BLaER1 (cell line): Measurements from ENCODE around the gene SNRNP27.
"Not testable (repeated sequence)": the region's sequence is repeated elsewhere in the genome, so short reads cannot be mapped to it uniquely, and the experiment has no call there.

Experiments used
- H3K27ac ChIP-seq: shearing (Covaris generic); formaldehyde crosslinking; 2 replicates; pipeline ENCODE4 v1.8.1; 2022
- H3K27me3 ChIP-seq: shearing (Covaris generic); formaldehyde crosslinking; 2 replicates; pipeline ENCODE4 v1.8.1; 2022
- H3K36me3 ChIP-seq: shearing (Covaris generic); formaldehyde crosslinking; 2 replicates; pipeline ENCODE4 v1.8.1; 2022
- H3K4me1 ChIP-seq: shearing (Covaris generic); formaldehyde crosslinking; 2 replicates; pipeline ENCODE4 v1.8.1; 2022
- H3K4me2 ChIP-seq: shearing (Covaris generic); formaldehyde crosslinking; 2 replicates; pipeline ENCODE4 v1.8.1; 2022
- H3K4me3 ChIP-seq: shearing (Covaris generic); formaldehyde crosslinking; 2 replicates; pipeline ENCODE4 v1.8.1; 2022
- H3K9ac ChIP-seq: shearing (Covaris generic); formaldehyde crosslinking; 2 replicates; pipeline ENCODE4 v1.8.1; 2022
- H3K9me3 ChIP-seq: shearing (Covaris generic); formaldehyde crosslinking; 2 replicates; pipeline ENCODE4 v1.8.1; 2022
- H4K20me1 ChIP-seq: shearing (Covaris generic); formaldehyde crosslinking; 2 replicates; pipeline ENCODE4 v1.8.1; 2022
- Cebpa-rat ChIP-seq: shearing (Covaris generic); IDR thresholded peaks from 2 replicates; pipeline ENCODE4 v1.8.1; 2022

Gene SNRNP27

DNA sequence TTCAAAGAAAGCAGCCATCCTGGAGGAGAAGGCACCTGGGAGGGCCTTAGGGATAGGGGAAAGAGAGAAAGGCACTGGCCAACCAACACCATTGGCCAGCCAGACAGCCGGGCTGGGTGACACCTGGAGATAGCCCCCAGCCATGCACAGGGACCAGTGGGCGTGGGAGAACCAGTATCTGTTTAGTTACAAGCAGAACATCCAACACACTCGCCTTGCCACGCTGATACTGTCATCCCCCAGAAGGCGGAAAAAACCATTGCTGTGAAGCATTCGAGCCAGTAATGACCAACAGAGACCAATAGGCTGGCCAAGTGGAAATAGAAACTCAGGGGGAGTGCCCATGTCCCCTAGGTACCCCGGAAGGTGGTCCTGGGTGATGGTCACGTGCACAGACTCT, 52.2 kb downstream of the SNRNP27 start:
- peaks cover 11% of the 10 kb centered on the region; the same call in 1 of the 2 replicates for H3K36me3 ChIP-seq
- H3K27ac ChIP-seq = peak overlapping the region; percentile 43; the same call in 1 of the 2 replicates
- H3K4me2 ChIP-seq = peak overlapping the region; percentile 57
- TF ChIP-seq Cebpa-rat = no peak
- H3K9me3 ChIP-seq = no peaks in the 10 kb centered on the region
- H3K4me1 ChIP-seq = peaks cover 25% of the 10 kb centered on the region
- no peaks in the 10 kb centered on the region for H4K20me1 ChIP-seq
- no peak overlapping the region for H3K9ac ChIP-seq
- no peak overlapping the region for H3K4me3 ChIP-seq
- H3K27me3 ChIP-seq = no peaks in the 10 kb centered on the region

DNA sequence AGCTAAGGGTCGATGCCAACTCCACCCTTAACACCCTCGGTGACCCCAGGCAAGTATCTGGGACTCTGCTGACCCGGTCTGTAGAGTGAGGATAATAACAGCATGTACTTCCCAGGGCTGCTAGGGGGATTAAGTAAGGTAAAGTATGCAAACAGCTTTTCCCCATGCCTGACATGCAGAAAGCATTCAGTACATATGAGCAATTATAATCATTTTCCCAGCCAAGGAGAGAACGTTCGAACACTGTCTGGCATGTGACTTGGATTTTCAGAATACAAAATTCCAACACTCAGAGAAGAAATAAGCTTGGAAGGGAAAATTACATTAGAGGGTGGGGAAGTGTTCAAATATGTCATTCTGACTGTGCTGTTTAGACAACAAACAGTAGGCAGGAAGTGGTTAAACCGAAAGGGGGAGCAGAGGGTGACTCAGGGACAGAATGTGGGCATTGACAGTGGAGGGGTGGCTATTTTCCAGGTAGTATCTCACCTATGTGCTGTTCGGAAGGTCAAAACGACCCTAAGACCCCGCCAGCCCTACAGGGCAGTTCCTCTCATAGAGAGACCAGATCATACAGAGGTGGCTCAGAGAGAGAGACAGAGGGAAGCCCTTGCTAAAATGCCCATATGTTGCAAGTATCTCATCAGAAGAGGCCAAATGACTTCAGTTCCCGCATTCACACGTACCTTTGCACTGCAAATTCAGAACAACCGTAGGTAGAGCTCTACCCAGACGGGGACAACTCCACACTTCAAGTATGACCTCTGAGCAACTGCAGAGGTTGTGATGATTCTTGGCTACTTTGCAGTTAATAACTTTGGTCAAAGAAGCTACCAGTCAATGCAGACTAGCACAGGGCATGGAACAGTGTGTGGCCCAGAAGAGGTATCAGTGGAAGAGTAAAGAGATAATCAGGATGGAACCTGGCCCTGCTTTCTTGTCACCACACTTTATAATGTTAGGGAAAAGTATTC, 52.9 kb downstream of the SNRNP27 start:
- no peak overlapping the region for H3K9ac ChIP-seq
- TF ChIP-seq Cebpa-rat = no peak
- H3K4me1 ChIP-seq = peaks cover 25% of the 10 kb centered on the region
- H3K4me3 ChIP-seq = no peak overlapping the region
- H3K36me3 ChIP-seq = peaks cover 11% of the 10 kb centered on the region; the same call in 1 of the 2 replicates
- H3K9me3 ChIP-seq = no peaks in the 10 kb centered on the region
- H3K4me2 ChIP-seq = peak overlapping the region; percentile 57
- H3K27ac ChIP-seq = peak overlapping the region; percentile 60
- no peaks in the 10 kb centered on the region for H4K20me1 ChIP-seq
- H3K27me3 ChIP-seq = no peaks in the 10 kb centered on the region

DNA sequence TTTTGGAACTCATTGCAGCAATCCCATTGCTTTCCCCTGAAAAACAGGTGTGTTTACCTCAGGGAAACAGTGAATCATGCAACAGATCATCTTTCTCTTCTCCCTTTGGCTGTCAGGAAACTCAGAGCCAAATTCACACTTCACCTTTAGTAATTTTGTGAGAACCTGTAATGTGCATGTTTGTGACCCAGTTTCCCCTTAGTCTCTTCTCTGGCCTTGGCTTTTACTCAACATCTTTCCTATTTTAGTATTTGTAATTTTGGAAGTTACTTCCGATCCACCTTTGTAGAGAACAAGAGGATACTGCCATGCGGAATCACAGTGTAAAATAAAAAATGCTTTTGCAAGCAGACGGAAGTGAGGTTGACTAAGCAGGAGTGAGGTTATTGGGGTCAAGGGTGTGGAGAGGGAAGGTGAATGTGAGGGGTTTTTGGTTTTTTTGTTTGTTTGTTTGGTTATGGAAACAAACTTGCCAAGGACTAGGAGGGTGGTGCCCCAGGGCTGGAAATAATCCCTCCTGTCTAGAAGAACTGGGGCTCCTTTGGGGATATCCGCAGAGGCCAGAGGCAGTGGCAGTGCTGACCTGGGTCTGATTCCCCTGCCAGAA, 53.7 kb downstream of the SNRNP27 start:
- no peak overlapping the region for H3K9ac ChIP-seq
- no peak overlapping the region for H3K4me3 ChIP-seq
- peaks cover 25% of the 10 kb centered on the region for H3K4me1 ChIP-seq

DNA sequence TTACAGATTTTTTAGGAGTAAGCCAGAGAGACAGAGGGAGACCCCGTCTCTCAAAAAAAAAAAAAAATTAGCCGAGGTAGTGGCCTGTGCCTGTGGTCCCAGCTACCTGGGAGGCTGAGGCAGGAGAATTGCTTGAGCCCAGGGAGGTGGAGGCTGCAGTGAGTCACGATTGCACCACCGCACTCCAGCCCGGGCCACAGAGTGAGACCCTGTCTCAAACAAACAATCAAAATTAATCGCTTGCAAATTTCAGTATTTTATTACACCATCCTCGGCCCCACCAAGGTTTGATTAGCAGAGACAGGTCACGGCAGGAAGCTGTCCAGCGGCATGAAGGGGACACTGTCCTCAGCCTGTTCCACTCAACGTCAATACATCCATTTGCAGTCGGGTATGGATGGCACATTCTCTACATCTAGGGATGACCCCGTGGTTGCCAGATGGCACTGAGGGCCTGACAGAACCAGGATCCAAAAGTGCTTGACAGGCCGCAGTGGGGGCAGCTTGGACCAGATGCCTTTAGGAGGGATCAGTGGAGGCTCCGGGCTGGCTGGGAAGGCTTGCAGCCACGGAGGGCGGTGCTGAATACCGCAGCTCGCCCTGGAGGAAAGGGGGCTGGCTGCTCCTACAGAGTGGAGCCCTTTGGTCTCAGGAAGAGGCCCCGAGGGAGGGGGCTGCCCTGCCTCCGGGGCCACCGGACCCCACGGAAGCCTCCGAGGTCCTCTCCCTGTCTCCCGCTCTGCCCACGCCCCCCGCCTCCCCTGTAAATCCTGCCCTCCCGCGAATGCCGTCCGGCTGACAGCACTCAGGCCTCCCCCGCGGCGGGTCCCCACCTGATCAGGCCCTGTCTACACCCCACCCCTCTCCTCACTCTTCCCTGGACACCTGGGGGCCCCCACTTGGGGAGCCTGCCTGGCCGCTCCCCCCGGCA, 54.5 kb downstream of the SNRNP27 start:
- Histone ChIP-seq H3K4me2 (no peak overlapping the region), H3K4me3 (no peak overlapping the region), H3K9ac (no peak overlapping the region), H4K20me1 (no peaks in the 10 kb centered on the region), H3K27ac (no peak overlapping the region), H3K4me1 (peaks cover 25% of the 10 kb centered on the region), H3K27me3 (no peaks in the 10 kb centered on the region), H3K36me3 (peaks cover 8% of the 10 kb centered on the region; the same call in 1 of the 2 replicates), H3K9me3 (no peaks in the 10 kb centered on the region)
- TF ChIP-seq Cebpa-rat = no peak

More for the DNA sequence above, 53.7 kb downstream of the SNRNP27 start:
- no peaks in the 10 kb centered on the region for H3K9me3 ChIP-seq
- no peak for TF ChIP-seq Cebpa-rat
- H3K4me2 ChIP-seq = peak overlapping the region; percentile 57
- no peaks in the 10 kb centered on the region for H3K27me3 ChIP-seq
- no peaks in the 10 kb centered on the region for H4K20me1 ChIP-seq
- peaks cover 11% of the 10 kb centered on the region; the same call in 1 of the 2 replicates for H3K36me3 ChIP-seq
- peak overlapping the region; percentile 60 for H3K27ac ChIP-seq

DNA sequence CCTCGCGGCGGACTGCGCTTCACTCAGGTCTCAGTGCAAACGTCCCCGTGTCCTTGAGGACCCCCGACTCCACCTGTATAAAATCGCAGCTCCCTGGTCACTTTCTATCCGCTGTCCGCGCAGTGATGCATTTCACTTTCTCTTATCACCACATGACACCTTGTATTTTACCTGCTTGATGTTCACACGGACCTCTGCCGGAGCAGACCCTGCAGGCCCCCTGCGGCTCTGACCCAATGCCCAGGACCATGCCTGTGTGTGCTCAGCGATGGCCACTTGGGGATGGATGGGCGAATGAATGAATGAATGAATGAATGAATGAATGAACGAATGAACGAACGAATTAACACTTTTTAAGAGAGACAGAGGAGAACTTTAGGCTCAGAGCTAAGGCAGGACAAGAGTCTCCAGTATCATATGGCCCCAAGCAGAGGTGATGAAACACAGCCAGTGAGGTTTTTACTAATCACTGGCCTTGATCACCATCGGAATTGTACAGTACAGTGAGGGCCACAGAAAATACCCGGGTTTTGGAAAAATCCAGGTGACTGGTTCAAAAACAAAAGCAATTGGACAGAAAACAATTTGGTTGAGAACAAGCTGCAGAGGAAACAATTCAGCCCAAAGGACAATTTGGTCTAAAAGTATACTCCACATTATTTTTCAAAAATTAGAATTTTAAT, 55.3 kb downstream of the SNRNP27 start:
- H3K27me3 ChIP-seq = no peaks in the 10 kb centered on the region
- peaks cover 25% of the 10 kb centered on the region for H3K4me1 ChIP-seq
- TF ChIP-seq Cebpa-rat = no peak
- H3K4me3 ChIP-seq = no peak overlapping the region
- H3K9ac ChIP-seq = no peak overlapping the region
- H3K27ac ChIP-seq = no peak overlapping the region
- H4K20me1 ChIP-seq = no peaks in the 10 kb centered on the region
- H3K9me3 ChIP-seq = no peaks in the 10 kb centered on the region
- 0 out of 2 replicates have a peak, but pooled peaks cover under 1% of the 10 kb centered on the region for H3K36me3 ChIP-seq
- H3K4me2 ChIP-seq = no peak overlapping the region

DNA sequence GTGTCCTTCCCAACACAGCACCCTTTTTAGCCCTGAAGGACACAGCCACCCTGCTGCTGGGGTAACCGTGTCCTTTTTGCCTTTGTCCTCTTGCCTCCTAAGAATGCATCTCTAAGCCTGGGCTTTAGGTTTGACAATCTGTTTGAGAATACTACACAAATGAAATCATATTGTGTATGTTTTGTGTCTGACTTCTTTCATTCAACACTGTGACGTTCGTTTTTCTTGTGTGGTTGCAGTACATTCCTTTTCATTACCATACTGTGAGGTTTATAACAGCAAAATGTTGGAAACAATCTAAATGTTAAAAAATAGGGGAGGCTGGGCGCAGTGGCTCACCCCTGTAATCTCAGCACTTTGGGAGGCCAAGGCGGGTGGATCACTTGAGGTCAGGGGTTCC, 56.5 kb downstream of the SNRNP27 start:
- Histone ChIP-seq H3K9me3 (no peaks in the 10 kb centered on the region), H3K27me3 (no peaks in the 10 kb centered on the region), H3K4me1 (peaks cover 25% of the 10 kb centered on the region), H4K20me1 (no peaks in the 10 kb centered on the region), H3K4me2 (no peak overlapping the region), H3K36me3 (no peaks in the 10 kb centered on the region), H3K27ac (no peak overlapping the region), H3K9ac (no peak overlapping the region), H3K4me3 (no peak overlapping the region)
- no peak for TF ChIP-seq Cebpa-rat

DNA sequence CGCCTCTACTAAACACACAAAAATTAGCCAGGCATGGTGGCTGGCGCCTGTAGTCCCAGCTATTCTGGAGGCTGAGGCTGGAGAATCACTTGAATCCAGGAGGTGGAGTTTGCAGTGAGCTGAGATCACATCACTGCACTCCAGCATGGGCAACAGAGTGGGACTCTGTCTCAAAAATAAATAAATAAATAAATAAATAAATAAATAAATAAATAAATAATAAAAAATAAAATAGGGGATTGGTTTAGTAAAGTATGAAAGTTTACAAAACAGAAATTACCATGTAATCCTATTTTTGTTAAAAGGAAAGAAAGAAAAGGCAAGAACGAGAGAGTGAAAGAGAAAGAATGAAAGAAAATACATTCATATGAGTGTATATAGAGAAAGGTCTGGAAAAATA, 56.9 kb downstream of the SNRNP27 start:
- not testable (repeated sequence) for H3K27ac ChIP-seq, H3K9ac ChIP-seq, H3K4me3 ChIP-seq, H3K9me3 ChIP-seq, H4K20me1 ChIP-seq, H3K27me3 ChIP-seq, H3K4me2 ChIP-seq, H3K36me3 ChIP-seq
- H3K4me1 ChIP-seq = peaks cover 22% of the 10 kb centered on the region

DNA sequence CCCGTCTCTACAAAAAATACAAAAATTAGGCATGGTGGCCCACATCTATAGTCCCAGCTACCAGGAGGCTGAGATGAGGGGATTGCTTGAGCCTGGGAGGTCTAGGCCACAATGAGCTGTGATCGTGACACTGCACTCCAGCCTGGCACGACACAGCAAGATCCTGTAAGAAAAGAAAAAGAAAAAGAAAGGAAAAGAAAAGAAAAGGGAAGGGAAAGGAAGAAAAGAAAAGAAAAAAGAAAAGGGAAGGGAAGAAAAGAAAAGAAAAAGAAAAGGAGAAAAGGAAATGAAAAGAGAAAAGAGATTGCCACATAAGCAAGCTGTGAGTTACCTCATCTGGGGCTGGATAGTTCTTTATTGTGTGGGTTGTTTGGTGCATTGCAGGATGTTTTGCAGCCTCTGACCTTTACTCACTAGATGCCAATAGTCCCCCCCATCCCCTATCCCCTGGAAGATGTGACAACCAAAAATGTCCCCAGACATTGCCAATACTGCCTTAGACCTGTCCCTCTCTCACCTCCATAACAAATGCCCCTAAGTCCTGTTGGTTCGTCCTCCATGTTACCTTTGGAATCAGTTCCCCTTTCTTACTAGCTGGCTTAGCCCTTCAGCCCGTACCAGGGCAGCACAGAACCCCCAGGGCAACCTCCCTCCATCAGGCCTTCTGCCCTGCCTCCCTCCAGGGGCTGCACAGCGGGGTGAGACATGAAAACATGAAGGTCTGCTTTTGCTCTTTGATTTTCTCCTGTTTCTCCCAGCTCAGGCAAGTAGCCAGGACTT, 58.8 kb downstream of the SNRNP27 start:
- Histone ChIP-seq H3K4me2 (no peak overlapping the region), H3K27ac (no peak overlapping the region), H3K9me3 (no peaks in the 10 kb centered on the region), H4K20me1 (no peaks in the 10 kb centered on the region), H3K27me3 (no peaks in the 10 kb centered on the region), H3K4me1 (peaks cover 4% of the 10 kb centered on the region; the same call in 1 of the 2 replicates), H3K4me3 (no peak overlapping the region), H3K36me3 (no peaks in the 10 kb centered on the region), H3K9ac (no peak overlapping the region)
- TF ChIP-seq Cebpa-rat = no peak
